Psoas muscle (tissue), 8 donors: ENCODE data around the gene ZCCHC10. TPM values are rescaled to one million over a fixed set of nuclear protein-coding genes. Genes with fewer than 3 reads are reported as not detected.

ENCODE experiments used
- ATAC-seq, 4 donors: fragments of 200-7000 bp; cut with Tn5 transposase; one replicate each; pipeline ENCODE4 v1.9.1; 2020; ENCODE audit warnings: moderate library complexity in 3 of 4, mild to moderate bottlenecking in 2 of 4
- DNase-seq, 2 donors: peaks; one replicate each; pipeline ENCODE4 v3.0.0-alpha.2; 2020
- H3K27ac ChIP-seq: fragments of 200-600 bp; one replicate; pipeline ENCODE4 v1.8.0; 2022
- H3K27me3 ChIP-seq, 3 donors: fragments of 200-600 bp in 1 of 3; one replicate each; pipeline versions ENCODE4 v1.6.1 to v1.8.0; 2013 to 2022; ENCODE audit warnings: low read length in 2 of 3, mild to moderate bottlenecking in 2 of 3, moderate library complexity in 1 of 3; ENCODE audit not compliant: insufficient read depth in 3 of 3
- H3K36me3 ChIP-seq, 2 donors: fragments of 200-600 bp in 1 of 2; one replicate each; pipeline versions ENCODE4 v1.6.1 to v1.8.0; 2013 to 2022; ENCODE audit warnings: low read depth in 1 of 2, mild to moderate bottlenecking in 1 of 2, moderate library complexity in 1 of 2; ENCODE audit not compliant: insufficient read depth in 1 of 2
- H3K4me1 ChIP-seq: fragments of 200-600 bp; one replicate; pipeline ENCODE4 v1.8.0; 2022
- H3K4me3 ChIP-seq: fragments of 200-600 bp; one replicate; pipeline ENCODE4 v1.8.0; 2022; ENCODE audit warnings: mild to moderate bottlenecking
- H3K9me3 ChIP-seq: fragments of 200-600 bp; one replicate; pipeline ENCODE4 v1.8.0; 2022
- CTCF ChIP-seq: fragments of 200-600 bp; IDR thresholded peaks from one replicate; pipeline ENCODE4 v1.8.0; 2022; ENCODE audit warnings: antibody characterized with exemption
- WGBS, 3 donors: extraction: QIAGEN DNeasy Blood & Tissue Kit; methylation state at CpG; one replicate each; pipeline versions ENCODE4 v1.1.6 to v1.1.7; 2013; 5-methylcytosine and 5-hydroxymethylcytosine counted together
- intact Hi-C, 2 donors: fragments of 100-400 bp; cut with DNase I; formaldehyde crosslinking; loops; one replicate each; pipeline versions ENCODE4 v1.11.0 to v1.14.2; 2022
- polyA plus RNA-seq, 3 donors: library from polyadenylated mRNA; stranded (reverse); fragments of 200-250 nt; gene quantifications; one replicate each; pipeline ENCODE4 v1.2.3, GENCODE V29; 2013
- total RNA-seq, 4 donors: library from RNA; stranded (reverse); fragmentation: NEBNext Ultra II Directional in 2 of 4; extraction: Animal tissue kit (Norgen Biotek cat#: 25700) in 2 of 4; gene quantifications; one replicate each; pipeline versions ENCODE4 v1.2.1 to v1.2.4, GENCODE V29; 2021 to 2023
- donor health status: healthy with polysubstance abuse.
- donor health status: DM: no; HTN: no; CAD: no; lungs with moderate emphysema.
- donor health status: Bipolar disorder and iron deficiency.
- donor health status: healthy.
- donor health status: DM: yes; HTN: yes; CAD: no.
- donor health status: DM: no; HTN: no; CAD: no.
- donor health status: DM: no; HTN: no; CAD: no.
- donor health status: DM: yes; HTN: yes; CAD: no.

Gene ZCCHC10
- total and polyA plus RNA-seq, 7 donors, result 13.6 to 32.5 (median 19.8) TPM

GRCh38 chr5:133051061-133051541 lies 24.8 kb upstream of the ZCCHC10 start:
- Histone ChIP-seq H3K36me3 (no peaks in the 10 kb centered on the region), H3K4me1 (peaks cover 36% of the 10 kb centered on the region), H3K4me3 (peak overlapping the region; percentile 98), H3K27ac (peak overlapping the region; percentile 100), H3K27me3 (no peaks in the 10 kb centered on the region), H3K9me3 (no peaks in the 10 kb centered on the region)
- DNase-seq (no peak), ATAC-seq (peak; percentile 0 to 15 (median 4))
- no peak for TF ChIP-seq CTCF
- intact Hi-C loops, result loop anchor here in 1 of 2 donors (5.0 kb wide), 1 partner anchor 89 kb away; the partner anchor contains the start of gene AFF4
- 4 to 6% (median 5%) methylated on average over 15 of the region's 15 CpGs for WGBS, 3 donors

GRCh38 chr5:133050521-133050920 lies 24.2 kb upstream of the ZCCHC10 start:
- ATAC-seq, result no peak
- Histone ChIP-seq H3K4me1 (peaks cover 36% of the 10 kb centered on the region), H3K4me3 (peak overlapping the region; percentile 98), H3K36me3 (no peaks in the 10 kb centered on the region), H3K27ac (peak overlapping the region; percentile 100), H3K9me3 (no peaks in the 10 kb centered on the region), H3K27me3 (no peaks in the 10 kb centered on the region)
- TF ChIP-seq CTCF, result no peak
- 48 to 52% (median 51%) methylated on average over 4 of the region's 4 CpGs for WGBS, 3 donors
- intact Hi-C loops, result loop anchor here in 1 of 2 donors (5.0 kb wide), 1 partner anchor 88 kb away; the partner anchor contains the start of gene AFF4
- DNase-seq, result no peak

- H3K27me3 ChIP-seq, result no peaks in the 10 kb centered on the region
- H3K27ac ChIP-seq, result peak overlapping the region; percentile 100
- intact Hi-C loops, result loop anchor here in 1 of 2 donors (2.0 to 5.0 kb wide), 2 partner anchors 23 to 87 kb away; partner anchors contain the start of genes AFF4 and ZCCHC10
- ATAC-seq, result peak in 2 of 4 donors; percentile 1 to 5
- no peak for DNase-seq
- no peaks in the 10 kb centered on the region for H3K36me3 ChIP-seq
- peaks cover 32% of the 10 kb centered on the region for H3K4me1 ChIP-seq
- 7 to 15% (median 10%) methylated on average over 1 of the region's 1 CpG for WGBS, 3 donors
- no peaks in the 10 kb centered on the region for H3K9me3 ChIP-seq
- H3K4me3 ChIP-seq, result peak overlapping the region; percentile 98
- no peak for TF ChIP-seq CTCF
Observed at GRCh38 chr5:133049726-133050048, 23.3 kb upstream of the ZCCHC10 start.

GRCh38 chr5:133048993-133049725 lies 22.8 kb upstream of the ZCCHC10 start:
- peak overlapping the region; percentile 100 for H3K27ac ChIP-seq
- H3K9me3 ChIP-seq, result no peaks in the 10 kb centered on the region
- 9 to 13% (median 12%) methylated on average over 6 of the region's 6 CpGs for WGBS, 3 donors
- no peak for TF ChIP-seq CTCF
- H3K4me3 ChIP-seq, result peak overlapping the region; percentile 98
- DNase-seq (no peak), ATAC-seq (peak; percentile 25 to 65 (median 52))
- peaks cover 27% of the 10 kb centered on the region for H3K4me1 ChIP-seq
- no peaks in the 10 kb centered on the region for H3K36me3 ChIP-seq
- intact Hi-C loops, result loop anchor here in 1 of 2 donors (2.0 kb wide), 1 partner anchor 22 kb away; the partner anchor contains the start of gene ZCCHC10
- H3K27me3 ChIP-seq, result no peaks in the 10 kb centered on the region
